Effector CD8-positive, alpha-beta T cell (primary cell): ENCODE data around the gene CYP3A7.
"Not testable (repeated sequence)": the region's sequence is repeated elsewhere in the genome, so short reads cannot be mapped to it uniquely, and the experiment has no call there.

Experiments
- DNase-seq: peaks from one replicate; lab custom pipeline; 2025; lab: John Stamatoyannopoulos, UW

Gene CYP3A7

DNA sequence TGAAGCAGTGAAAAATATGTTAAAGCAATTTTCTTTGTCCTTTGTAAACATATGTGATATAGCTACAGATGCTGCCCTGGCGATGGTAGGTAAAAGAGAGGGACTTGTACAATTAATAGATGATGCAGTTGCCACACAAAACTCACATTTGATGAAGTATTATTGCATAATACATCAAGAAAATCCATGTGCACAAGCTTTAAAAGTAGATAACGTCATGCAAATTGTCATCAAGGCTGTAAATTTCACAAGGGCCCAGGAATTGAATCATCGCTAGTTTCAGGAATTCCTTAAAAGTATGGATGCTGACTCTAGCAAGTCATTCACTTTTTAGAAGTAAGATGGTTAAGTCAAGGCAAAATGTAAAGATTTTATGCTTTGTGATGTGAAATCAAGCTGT, 65.2 kb downstream of the CYP3A7 start:
- DNase-seq, result no peak

DNA sequence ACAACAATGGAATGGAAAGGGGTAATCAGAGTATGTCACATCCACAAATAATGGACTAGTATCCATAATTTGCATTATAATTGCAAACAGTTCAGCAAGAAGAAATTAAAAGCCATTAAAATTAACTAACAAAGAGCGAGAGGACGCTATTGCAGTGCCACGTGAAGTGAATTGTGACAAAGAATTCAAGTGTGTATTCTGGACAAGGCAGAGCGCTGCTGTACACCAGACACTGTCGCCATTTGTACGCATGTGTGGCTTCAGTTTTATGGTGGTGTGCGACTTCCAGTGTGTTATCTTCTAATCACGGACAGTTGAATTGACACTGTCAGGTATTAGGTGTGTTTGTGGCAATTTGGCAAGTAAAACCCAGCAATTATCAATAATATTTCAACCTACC, 66.5 kb downstream of the CYP3A7 start:
- no peak for DNase-seq

- no peak for DNase-seq
Measured at GRCh38 chr7:99667179-99667578, 67.8 kb downstream of the CYP3A7 start.

- no peak for DNase-seq
Measured at GRCh38 chr7:99666013-99666395, 69.0 kb downstream of the CYP3A7 start.

- no peak for DNase-seq
Measured at GRCh38 chr7:99665312-99666012, 69.5 kb downstream of the CYP3A7 start.

- DNase-seq, result not testable (repeated sequence)
Measured at GRCh38 chr7:99657879-99658278, 77.1 kb downstream of the CYP3A7 start.
